GM12891 (cell line): ENCODE results near the gene CCDC188.

Source experiments
- DNase-seq: peaks from one replicate; pipeline ENCODE4 v3.0.0; 2011; ENCODE audit warnings: low spot score; ENCODE audit not compliant: insufficient read length
- FAIRE-seq: peaks from 2 replicates; lab custom pipeline; 2011; peaks lifted over from hg19 to GRCh38; lab: Jason Lieb, UNC
- PAX5 ChIP-seq: IDR thresholded peaks from 2 replicates; pipeline ENCODE4 v1.6.1; 2011; ENCODE audit warnings: low read length, moderate library complexity, mild to moderate bottlenecking; ENCODE audit not compliant: insufficient read depth, severe bottlenecking
- POLR2A ChIP-seq: IDR thresholded peaks from 2 replicates; pipeline ENCODE4 v1.6.1; 2011; ENCODE audit warnings: low read depth, low read length, control low read depth
- POLR2AphosphoS5 ChIP-seq: IDR thresholded peaks from 2 replicates; pipeline ENCODE4 v1.6.1; 2011; ENCODE audit warnings: low read depth, low read length, control low read depth
- POU2F2 ChIP-seq: IDR thresholded peaks from 2 replicates; pipeline ENCODE4 v1.6.1; 2011; ENCODE audit warnings: low read depth, mild to moderate bottlenecking, control low read depth, low read length, moderate library complexity
- SPI1 ChIP-seq: IDR thresholded peaks from 2 replicates; pipeline ENCODE4 v1.6.1; 2011; ENCODE audit warnings: low read depth, low read length, control low read depth
- TAF1 ChIP-seq: IDR thresholded peaks from 2 replicates; pipeline ENCODE4 v1.6.1; 2011; ENCODE audit warnings: low read depth, low read length, control low read depth

The CCDC188 gene

DNA sequence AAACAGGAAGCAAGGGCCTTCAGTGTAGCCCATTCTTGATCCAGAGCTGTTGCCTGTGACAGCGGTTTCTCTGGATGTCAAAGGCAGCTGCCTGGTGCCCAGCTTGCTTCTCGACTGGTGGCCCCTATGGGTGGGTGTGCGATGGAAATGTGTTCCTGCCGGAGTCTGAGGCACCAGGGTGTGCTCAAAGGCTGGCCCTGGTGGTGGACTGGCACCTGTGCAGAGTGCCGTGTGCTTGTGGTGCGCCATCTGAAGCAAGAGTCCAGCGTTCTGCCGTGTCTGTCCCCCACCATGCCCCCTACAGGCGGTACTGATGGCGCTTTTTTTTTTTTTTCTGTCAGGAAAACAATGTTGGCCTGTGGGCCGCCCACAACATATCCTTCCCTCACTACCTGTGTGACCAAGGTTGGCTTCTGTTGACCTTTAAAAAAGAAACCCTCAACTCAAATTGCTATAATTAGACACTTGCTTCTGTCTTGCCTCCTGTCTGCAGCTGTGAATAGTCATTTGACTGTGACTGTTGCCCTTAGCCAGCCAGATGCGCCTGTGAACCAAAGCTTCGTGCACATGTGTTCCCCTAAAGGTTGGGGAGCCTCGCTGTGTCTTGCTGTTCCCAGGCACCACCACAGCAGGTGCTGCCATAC, 39.7 kb downstream of the CCDC188 start:
- DNase-seq (peak; percentile 66), FAIRE-seq (peak; percentile 90)
- TF ChIP-seq POU2F2, result no peak; the same call in 1 of the 2 replicates
- peak; percentile 71 for TF ChIP-seq POLR2AphosphoS5
- peak; percentile 55; the same call in 1 of the 2 replicates for TF ChIP-seq POLR2A
- TF ChIP-seq SPI1, result no peak

DNA sequence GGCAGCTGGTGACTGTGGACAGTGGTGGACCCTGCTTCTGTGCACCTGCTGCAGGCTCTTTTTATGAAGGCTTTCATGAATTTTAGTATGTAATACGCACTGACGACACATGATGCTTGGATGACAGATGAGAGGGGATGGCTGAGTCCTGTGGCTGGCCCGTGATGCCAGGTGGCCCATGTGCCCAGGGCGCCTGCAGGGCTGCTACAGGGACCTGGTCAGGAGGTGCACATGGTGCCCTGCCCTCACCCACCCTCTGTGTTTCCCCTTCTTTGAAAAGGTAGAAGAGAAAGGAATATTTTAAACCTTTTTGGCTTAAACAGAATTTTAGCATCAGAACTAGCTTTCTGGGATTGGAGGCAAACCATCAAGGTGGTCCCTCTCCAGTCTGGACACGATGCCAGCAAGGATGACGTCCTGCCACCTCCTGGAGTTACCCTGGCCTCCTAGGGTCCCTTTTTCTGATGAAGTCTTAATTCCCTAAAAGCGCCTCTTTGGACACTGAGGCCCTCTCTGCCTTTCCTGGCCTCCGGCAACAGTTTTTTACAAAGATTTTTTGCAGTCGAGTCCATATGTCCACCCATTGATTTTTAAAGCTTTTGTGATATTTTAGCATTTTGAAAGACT, 40.4 kb downstream of the CCDC188 start:
- FAIRE-seq (no peak), DNase-seq (no peak)
- no peak for TF ChIP-seq PAX5
- TF ChIP-seq POLR2AphosphoS5, result no peak
- no peak for TF ChIP-seq POLR2A
- no peak for TF ChIP-seq TAF1
- TF ChIP-seq SPI1, result no peak
- TF ChIP-seq POU2F2, result no peak

GRCh38 chr22:20109411-20110358, 41.2 kb downstream of the CCDC188 start:
- peak; percentile 40 for TF ChIP-seq POLR2AphosphoS5
- peak; percentile 28; the same call in 1 of the 2 replicates for TF ChIP-seq POU2F2
- TF ChIP-seq TAF1, result no peak
- no peak for TF ChIP-seq PAX5
- no peak for TF ChIP-seq SPI1
- 0 out of 2 replicates have a peak, but pooled peaks have one; percentile 13 for TF ChIP-seq POLR2A
- no peak for DNase-seq
- FAIRE-seq, result no peak

DNA sequence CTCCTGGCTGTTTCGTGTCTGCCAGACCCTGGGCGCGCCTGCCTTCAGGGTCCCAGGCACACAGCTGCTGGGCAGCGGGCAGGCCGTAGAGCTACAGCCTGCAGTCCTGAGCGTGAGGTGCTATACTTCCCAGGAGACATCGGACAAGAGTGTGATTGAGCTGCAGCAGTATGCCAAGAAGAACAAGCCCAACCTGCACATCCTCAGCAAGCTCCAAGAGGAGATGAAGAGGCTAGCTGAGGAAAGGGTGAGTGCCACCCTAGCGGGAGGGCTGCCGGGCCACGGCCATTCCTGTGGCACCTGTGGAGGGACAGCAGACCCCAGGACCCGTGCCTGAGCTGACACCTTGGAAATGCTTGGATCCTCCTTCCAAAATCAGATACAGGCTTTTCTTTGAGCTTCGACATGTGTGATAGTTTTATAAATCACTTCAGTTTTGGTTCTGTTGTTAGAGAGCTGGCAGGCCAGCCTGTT, 42.1 kb downstream of the CCDC188 start:
- TF ChIP-seq POLR2AphosphoS5 (no peak), POLR2A (no peak)
- no peak for FAIRE-seq
- no peak for DNase-seq

GRCh38 chr22:20107951-20108756, 42.7 kb downstream of the CCDC188 start:
- no peak for DNase-seq
- FAIRE-seq, result no peak
- TF ChIP-seq SPI1, result no peak
- TF ChIP-seq POLR2AphosphoS5, result no peak
- no peak for TF ChIP-seq PAX5
- no peak for TF ChIP-seq POU2F2
- peak; percentile 15; the same call in 1 of the 2 replicates for TF ChIP-seq POLR2A
- no peak for TF ChIP-seq TAF1

DNA sequence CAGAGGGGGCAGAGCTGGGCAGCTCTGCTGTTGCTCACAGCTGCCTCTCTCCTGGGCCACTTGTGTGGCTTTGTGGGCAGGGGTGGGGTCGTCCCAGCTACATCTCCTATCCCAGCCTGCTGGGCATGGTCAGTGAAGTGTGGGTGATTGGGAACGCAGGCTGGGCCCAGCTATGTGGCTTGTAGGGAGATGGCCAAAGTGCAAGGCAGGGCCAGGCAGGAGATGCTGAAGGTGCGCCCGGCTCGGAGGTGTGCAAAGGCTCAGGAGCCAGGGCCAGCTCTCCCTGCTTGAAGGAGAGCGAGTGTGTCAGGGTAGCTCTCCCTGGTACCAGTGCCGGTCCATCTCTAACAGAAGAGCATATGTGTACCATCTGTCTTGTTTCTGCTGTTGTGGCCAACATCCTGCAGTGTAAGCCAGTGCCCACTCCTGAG, 43.4 kb downstream of the CCDC188 start:
- TF ChIP-seq POLR2AphosphoS5 (no peak), POU2F2 (no peak), SPI1 (no peak), PAX5 (no peak), POLR2A (no peak), TAF1 (no peak)
- no peak for FAIRE-seq
- DNase-seq, result no peak

- FAIRE-seq (no peak), DNase-seq (no peak)
- TF ChIP-seq POLR2AphosphoS5, result no peak
- no peak for TF ChIP-seq PAX5
- TF ChIP-seq TAF1, result no peak
- no peak for TF ChIP-seq POLR2A
- TF ChIP-seq POU2F2, result no peak
- TF ChIP-seq SPI1, result no peak
Observed at GRCh38 chr22:20106849-20107237, 44.0 kb downstream of the CCDC188 start.

DNA sequence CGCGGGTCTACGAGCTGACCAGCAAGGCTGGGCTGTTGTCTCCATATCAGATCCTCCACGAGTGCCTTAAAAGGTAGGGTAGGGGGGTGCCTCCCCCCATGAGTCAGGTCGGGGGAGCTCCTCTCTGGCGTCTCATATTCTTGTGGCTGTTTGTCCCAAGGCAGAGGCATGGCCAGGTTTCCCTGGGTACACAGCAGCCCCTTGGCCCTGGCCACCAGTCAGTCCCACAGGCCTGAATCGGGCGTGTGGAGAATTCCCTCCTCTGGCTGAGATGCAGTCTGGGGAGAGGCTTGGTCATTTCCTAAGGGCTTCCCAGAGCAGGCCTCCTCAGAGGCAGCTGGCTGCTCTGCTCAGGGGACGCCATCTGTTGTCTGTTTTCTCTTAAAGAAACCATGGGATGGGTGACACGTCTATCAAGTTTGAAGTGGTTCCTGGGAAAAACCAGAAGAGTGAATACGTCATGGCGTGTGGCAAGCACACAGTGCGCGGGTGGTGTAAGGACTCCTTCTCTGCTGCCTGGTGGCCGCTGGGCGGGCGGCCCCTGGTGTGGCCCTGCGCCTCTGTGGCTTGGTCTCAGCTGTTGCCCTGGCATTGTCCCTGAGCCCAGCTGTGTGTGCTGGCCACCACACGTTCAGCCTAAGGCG, 44.5 kb downstream of the CCDC188 start:
- DNase-seq (no peak), FAIRE-seq (no peak)
- TF ChIP-seq POLR2AphosphoS5 (no peak), PAX5 (no peak), POU2F2 (no peak), SPI1 (no peak)
